HG03558 (cell line): Measurements from ENCODE around the gene COL4A3.
"Not testable (repeated sequence)": the region's sequence is repeated elsewhere in the genome, so short reads cannot be mapped to it uniquely, and the experiment has no call there.

Source experiments
- ATAC-seq: cut with Tn5 transposase; IDR thresholded peaks from one replicate; pipeline ENCODE4 v1.9.1; 2021; ENCODE audit warnings: moderate number of reproducible peaks; ENCODE audit not compliant: unreplicated experiment; ENCODE audit errors: extremely low read depth

The COL4A3 gene

DNA sequence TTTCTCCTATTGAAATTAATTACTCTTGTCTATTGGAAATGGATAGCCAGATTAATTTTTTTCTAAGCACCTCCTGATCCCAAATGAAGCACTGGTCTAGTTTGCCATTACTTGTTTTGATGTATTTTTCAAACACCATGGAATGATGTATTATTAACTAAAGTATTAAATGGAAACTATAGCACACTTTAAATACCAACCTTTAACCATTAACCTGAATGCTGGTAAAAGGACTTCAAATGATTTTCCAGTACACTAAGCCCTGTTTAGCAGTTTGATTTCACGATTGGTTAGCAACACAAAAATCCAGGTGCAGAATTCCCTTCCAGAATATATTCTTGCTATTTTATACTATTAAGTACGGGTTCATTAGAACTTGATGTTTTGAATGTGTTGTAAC is 37.3 kb downstream of the COL4A3 start:
- no peak for ATAC-seq

DNA sequence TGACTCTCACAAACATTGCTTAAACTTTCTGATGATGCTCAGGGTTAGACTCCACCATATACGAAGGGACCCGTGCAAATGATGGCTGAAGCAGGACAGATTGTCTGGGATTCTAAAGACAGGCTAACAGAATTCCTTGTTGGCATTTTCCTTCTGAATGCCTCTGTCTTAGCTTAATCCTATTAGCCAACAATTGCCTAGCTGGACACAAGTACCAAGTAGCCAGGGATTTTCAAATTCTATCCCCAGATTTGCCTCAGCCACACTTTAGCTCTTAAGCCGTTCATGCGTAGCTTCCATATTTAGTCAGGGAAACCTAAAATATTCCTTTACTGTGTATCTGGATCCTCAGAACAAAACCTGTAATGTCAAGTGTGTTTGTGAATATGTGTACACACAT is 40.0 kb downstream of the COL4A3 start:
- ATAC-seq, result no peak

DNA sequence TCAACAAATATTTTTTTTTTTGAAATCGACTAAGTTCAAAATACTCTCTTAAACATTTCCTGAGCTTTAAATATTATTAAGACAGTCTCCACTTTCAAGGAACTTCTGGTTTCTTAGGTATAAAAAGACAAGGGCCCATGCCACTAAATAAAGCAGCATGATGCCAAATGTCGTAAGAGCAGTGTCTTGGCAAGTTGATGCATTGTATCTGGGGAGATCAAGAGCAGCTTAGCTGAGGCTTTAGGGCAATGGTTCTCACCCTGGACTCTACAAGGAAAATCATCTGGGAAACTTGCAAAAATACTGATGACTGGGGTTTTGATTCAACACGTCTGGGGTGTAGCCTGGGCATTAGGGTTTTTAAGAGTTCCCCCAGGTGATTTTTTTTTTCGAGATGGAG is 41.3 kb downstream of the COL4A3 start:
- ATAC-seq, result no peak

DNA sequence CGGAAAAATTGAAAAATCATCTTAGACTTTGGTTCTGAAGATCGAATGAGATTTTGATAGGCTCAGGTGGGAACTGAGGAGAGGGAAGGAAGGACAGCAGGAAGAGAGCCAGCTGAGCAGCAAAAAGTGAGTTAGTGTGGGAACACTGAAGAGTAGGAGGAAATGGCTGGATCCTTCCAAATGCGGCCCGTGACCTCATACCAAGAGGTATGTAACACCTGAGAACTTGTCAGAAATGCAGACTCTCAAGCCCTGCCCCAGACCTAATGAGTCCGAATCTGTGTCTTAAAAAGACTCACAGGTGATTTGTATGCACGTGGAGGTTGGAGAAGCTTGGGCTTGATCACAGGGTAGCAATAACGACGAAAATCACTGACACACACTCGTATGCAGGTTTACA is 42.0 kb downstream of the COL4A3 start:
- no peak for ATAC-seq

DNA sequence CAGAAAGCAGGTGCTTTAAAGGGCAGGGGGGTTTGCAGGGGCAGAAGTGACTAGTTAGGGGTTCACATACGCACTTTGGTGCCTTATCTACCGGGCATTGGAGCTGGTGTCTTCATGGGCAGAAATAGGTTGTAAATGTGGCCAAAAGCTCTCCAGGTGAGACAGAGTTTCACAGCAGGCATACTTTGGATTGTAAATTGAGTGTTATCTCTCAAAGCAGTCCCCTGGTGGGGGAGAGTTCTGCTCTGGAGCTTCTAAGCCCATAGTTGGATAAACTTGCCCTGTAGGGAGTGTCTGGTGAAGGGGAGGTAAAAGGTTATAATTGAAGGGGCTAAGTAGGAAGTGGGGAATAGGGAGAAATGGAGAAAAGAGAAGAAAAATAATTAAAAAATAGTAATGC is 43.1 kb downstream of the COL4A3 start:
- no peak for ATAC-seq

DNA sequence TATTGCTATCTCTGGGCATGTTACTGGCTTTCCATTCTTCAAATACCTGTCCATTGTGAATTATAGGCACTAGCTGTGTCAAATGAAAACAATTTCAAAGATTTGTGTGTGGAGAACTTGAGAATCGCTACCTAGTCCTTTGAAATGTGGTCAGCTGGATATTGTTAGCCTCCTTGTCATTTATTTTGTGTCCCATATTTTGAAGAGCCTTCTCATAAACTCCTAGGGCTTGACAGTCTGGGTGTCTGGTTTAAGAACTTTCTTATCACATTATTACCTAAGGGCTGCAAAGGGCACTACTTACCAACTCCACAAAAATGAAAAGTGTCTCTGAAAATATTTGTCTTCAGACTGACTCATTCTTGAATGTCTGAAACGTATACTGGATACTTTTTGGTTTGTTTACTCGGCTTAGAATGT is 50.2 kb downstream of the COL4A3 start:
- no peak for ATAC-seq

DNA sequence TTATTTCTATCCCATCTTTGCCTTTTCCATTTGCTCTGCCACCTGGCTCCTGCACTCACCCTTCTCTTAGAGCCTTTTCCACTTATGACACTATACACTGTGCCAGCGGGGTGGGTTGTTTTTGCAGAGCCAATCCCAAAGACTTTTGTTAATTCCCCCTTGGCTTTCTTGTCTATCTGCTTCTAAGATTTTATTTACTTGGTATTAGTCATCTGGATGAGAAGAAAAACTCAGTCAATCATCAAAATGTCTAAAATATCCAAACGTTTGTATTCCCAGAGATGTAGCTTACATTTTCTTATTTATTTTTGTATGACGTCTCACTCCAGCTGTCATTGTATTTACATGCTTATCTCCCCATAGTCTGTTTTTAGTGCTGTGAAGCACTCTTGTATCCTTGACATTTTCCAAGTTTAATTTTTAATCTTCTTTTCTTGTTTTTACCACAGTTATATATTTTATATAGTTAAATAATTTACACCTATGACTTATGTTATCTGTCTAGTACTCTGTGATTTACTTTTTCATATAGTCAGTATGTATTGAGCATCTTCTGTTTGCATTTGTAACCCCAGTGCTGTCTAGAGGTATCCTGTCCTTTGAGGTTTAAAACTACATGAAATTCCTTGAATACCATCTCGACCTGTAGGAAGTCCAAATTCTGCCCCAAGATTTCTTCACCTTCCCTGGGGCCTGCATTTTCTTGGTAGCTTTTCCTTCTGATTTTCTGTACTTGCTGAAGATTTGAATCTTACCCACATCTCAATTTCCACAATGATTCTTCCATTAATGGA is 55.1 kb downstream of the COL4A3 start:
- ATAC-seq, result no peak

DNA sequence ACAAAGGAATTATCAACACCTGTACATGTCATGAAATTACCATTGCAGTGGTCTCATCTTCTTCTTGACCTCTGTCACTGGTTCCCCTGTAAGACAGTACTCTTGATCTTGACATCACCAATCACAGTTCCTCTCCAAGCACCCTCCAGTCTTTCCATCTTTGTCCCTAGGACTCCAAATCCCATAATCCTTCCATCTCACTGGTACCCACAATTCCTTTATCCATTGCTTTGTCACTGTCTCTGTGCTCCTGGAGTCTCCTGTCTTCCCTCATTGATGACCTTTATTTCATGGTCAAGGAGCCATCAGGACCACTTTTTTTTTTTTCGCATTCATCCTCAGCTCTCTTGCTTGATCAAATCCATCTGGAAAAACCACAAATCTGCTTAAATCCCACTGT is 56.7 kb downstream of the COL4A3 start:
- no peak for ATAC-seq

DNA sequence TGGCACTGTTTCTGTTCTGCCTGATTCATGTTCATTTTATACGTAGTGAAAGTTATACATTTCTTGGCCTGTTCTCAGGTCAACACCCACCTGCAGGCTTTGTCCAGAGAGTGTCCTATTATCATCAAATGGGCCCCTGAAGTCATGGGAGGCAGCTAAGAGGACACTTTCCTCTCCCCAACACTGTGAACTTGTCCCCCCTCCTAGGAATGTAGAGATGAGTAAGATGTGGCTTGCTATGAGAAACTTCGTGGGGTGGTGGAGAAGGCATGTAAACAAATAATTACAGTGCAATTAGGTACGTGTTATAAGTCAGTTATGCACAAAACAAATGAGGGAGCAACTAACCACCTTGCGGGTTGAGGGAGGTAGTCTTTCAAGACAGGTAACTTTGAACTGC is 57.9 kb downstream of the COL4A3 start:
- ATAC-seq, result no peak

DNA sequence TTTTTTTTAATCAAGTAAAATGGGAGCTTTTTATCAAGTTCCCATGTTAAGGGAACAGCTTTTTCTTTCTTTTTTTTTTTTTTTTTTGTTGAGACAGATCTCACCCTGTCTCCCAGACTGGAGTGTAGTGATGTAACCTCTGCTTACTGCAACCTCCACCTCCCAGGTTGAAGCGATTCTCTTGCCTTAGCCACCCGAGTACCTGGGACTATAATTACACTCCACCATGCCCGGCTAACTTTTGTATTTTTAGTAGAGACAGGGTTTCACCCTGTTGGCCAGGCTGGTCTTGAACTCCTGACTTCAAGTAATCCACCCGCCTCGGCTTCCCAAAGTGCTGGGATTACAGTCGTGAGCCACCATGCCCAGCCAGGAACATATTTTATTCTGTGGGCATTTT is 61.2 kb downstream of the COL4A3 start:
- ATAC-seq, result not testable (repeated sequence)

DNA sequence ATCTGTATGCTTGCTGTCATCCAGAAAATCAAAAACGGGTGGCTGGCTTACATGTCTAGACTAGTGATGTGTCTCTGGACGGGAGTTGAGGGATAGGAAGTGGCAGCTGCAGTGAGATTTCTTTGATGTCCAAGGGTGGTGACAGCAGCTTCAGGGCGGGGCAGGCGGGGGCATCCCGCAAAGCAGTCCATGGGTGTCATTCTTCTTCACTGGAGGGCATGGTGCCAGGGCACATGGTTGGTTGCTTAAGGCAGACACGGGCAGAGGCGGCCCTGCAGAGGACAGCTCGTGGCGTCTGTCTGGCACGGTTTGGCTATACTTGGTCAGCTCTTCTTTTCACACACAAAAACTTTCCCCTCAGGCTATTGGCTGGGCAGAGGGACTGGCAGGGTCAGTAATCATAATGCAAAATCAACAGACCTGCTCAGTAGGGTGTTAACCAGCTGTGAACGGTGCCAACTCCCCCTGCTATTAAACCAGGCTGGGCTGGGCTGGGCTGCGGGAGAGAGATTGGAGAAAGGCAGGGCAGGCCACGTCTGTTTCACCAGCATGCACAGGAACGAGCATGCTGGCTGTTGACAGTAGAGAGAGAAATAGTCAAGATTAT is 63.7 kb downstream of the COL4A3 start:
- no peak for ATAC-seq

DNA sequence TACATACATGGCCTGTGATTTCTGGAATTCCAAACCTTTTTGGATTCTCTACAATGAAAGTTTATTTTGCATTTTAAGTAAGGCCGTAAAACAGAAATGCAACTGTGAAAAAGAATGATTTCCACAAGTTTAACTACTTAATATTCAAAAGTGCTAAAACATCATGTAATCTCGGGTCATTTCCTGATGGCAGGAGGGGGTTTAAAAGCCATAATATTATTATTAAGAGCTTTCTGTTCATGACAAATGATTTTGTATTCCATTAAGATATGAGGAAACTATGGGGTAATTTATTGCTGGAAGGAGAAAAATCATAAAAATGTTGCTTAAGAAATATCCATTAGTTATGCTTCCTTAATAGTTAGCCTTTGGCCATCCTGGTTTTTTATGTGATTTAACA is 65.7 kb downstream of the COL4A3 start:
- ATAC-seq, result no peak

DNA sequence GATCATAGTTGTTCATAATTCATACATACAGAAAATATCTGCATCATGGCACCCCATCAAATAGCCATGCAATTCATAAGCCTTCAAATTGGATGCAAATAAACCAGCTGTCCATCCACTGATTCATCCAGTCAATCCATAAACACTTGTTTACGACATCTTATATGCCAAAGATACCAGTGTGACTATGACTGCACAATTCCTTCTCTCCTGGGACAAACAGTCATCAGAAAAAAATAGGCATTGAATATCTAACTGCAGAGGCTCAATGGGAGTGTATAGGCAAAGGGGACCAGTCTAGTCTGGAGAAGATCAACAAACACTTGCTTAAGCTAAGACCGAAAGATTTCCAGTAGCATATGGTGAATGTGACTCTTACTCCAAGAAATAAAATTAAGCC is 70.0 kb downstream of the COL4A3 start:
- ATAC-seq, result no peak

DNA sequence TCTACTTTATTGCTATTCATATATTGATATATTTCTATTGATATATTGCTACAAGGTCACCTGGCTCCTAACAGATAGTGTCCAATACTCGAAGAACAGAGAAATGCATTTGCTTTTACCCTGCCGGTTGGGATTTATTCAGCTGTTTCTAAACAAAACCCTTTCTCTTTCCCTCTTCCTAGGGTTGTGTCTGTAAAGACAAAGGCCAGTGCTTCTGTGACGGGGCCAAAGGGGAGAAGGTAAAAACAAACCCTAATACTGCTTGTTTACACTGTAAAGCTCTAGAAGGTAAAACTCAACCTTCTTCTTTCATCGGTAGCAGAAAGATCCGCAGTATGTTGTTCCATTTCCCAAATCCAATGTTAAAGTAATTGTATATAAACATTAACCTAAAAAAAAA is 73.4 kb downstream of the COL4A3 start:
- ATAC-seq, result no peak

DNA sequence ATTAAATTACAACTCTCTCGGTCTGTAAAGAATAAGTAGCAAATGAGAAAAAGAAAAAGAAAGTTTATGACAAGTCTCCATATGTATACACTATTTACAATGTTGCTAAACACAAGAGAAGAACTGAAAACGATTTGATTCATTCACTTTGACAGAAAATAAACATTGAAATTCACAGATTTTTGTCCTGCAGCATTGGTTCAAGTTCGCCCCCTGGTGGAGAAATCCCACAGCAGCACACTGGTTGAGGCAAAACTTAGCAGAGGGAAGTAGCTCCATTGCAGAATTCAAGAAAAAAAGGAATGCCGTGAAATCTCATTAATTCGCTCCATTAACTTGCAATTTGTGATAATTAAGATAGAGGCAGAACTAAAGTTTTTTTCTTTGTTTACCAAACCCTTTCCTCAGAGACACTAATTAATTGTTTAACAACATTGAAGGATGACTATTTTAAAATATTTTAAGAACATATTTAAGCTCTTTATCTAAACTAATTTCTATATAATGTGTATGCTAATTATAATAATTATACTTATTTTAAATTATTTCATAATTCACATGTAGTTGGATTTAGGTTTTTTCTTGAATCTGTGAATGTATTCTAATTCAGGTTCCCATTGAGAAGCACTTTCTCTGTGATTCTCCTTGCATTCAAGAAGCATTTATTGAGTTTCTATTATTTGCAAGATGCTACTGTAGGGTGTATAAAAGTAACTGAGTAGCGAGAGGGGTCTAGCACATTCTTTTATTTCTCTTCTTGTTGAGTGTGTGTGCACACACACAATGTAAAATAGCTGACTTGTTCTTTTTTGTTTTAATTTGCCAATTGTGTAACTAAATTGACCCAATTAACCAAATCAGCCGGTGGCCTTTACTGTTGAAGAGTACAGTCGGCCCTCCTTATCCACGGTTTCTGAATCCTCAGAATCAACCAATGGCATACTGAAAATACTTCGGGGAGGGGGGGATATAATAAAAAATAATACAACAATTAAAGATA is 74.1 kb downstream of the COL4A3 start:
- ATAC-seq, result no peak

DNA sequence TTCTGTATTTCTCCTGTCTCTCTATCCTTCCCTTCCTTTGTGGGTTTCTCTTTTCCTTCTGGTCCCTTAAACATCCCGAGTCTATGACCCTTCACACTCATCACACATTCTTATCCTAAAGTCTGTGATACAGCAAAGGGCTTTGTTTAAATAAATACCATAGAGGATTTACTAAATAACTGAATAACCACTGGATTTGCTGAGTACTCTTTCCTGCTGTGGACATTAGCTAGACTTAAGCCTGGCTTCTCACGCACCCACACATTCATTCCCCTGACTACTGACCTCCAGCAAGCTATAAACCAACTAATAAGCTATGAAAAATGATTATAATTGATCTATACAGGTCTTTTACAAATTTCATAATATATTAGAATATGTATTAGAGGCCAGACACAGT is 76.6 kb downstream of the COL4A3 start:
- no peak for ATAC-seq

DNA sequence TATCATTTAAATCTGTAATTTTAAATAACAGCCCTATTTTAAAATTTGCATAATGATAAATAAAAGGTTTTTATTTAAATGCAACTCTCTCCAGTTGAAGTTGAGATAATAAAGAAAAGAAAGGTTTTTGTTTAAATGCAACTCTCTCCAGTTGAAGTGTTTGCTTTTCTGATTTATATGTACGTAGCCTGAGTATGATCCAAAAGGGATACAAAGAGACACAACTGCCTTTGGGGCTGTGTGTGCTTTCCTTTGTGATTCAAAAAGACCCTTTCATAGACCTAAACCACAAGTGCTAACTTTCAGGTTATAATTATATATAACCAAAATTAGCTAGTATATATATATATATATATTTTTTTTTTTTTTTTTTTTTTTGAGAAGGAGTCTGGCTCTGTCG is 84.5 kb downstream of the COL4A3 start:
- ATAC-seq, result no peak

DNA sequence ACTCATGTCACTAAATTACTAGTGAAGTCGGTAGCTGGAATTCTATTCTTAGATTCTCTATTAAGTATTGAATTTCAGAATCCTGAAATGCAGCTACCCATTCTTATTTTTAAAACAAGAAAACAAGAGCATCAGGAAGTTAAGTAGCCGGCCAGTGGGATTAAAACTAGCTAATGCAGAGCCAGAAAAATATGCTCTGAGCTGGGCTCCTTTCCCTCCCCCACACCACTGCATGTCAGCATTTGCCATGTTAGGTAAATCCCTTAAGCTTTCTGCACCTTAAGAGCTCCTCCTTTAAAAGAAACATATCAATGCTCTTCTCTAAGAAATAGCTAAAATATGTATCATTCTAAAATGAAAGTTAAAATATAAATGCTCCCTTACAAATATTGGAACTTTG is 88.4 kb downstream of the COL4A3 start:
- ATAC-seq, result no peak

DNA sequence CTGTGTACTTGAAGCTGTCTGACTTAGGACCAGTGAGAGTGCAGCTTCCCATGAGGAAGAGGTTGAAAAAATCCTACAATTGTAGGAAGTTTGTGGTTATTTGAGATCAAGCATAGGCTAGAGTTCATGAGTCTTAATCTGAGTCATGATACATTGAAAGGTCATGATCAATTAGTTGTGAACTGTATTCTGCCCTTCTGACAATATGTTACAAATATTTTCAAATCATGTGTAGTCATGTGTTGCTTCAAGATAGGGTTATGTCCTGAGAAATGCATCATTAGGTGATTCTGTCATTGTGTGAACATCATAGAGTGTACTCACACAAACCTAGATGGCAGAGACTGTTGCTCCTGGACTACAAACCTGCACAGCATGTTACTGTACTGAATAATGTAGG is 92.2 kb downstream of the COL4A3 start:
- ATAC-seq, result no peak

DNA sequence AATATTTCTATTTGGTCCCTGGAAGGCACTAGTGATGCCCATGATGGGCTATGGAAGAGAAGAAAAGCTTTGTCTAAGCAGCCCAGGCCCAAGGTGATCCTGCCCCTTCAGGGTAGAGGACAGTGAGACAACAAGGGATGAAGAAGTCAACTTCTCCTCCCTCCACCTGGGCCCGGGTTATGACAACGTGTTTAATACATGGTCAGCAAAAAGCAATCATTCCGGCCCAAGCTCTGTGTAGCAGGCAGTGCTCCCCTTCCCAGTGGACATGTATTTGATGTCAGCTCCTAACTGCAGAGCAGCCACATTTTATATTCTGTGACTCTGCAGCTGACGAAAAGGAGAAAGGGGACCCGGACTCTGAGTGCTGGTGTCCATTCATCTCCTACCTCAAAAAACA is 93.4 kb downstream of the COL4A3 start:
- no peak for ATAC-seq

DNA sequence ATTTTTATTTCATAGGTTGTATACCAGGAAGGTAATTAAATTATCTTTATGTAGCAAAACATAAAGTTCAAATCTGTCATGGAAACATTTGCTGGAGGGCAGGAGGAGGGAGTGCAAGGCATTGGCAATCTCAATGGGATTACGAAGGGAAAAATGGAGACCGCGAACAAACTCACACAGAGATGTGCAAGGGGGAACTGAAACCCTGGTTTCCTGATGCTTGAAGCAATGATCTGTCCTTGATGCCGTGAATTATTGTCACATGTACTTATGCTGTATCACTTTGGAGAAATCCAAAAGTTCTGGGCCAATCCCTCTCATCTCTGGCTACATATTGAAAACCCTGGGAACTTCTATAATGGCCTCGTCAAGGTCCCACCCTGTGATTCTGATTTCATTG is 95.6 kb downstream of the COL4A3 start:
- ATAC-seq, result no peak
